Measurements from ENCODE around the gene SYT7. TPM values are rescaled to one million over a fixed set of nuclear protein-coding genes. Genes with fewer than 3 reads are reported as not detected.

Gene SYT7
- total and polyA plus RNA-seq, 10 of the 15 experiments (the other 5 are each of a cell fraction or from before 2014, with no cell fraction given) = not detected

DNA sequence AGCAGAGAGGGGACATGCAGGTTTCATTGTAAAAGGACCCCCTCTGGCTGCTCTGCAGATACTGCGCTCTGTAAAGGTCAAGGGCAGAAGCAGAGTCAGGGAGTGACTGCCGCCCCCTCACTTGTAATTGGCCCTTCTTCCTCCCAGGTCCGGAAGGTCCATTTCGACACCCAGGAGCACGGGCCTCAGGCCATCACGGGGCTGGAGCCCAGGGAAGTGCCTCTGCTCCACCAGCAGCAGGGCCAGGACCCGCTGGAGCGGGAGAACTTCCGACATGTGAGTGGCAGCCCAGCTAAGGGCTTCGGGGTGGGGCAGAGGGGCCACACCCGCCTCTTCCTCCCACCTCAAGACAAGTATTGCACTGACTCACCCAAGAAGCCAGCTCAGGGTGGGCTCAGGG is 96.3 kb downstream of the SYT7 start:
- Histone ChIP-seq H3K36me3 (ENCODE audit: control insufficient read depth in 2 of 2, insufficient read depth in 2 of 2, low read length in 1 of 2) (no peaks in the 10 kb centered on the region), H3K79me2 (ENCODE audit: control insufficient read depth, insufficient read depth, low read length) (no peaks in the 10 kb centered on the region)
- RAD21 ChIA-PET (ENCODE audit: unreplicated experiment) = no interaction called here

More for the DNA sequence above, 96.3 kb downstream of the SYT7 start:
- Histone ChIP-seq H3K4me3 (no peak overlapping the region), H3K9ac (ENCODE audit: control insufficient read depth, insufficient read depth, low read length) (no peak overlapping the region), H3K27me3 (replicated peaks in 1 of 2; ENCODE audit: control insufficient read depth in 2 of 2, insufficient read depth in 2 of 2, low read length in 1 of 2) (no peaks in the 10 kb centered on the region), H3K4me2 (ENCODE audit: control insufficient read depth, insufficient read depth) (no peak overlapping the region), H4K20me1 (ENCODE audit: control insufficient read depth, insufficient read depth) (no peaks in the 10 kb centered on the region), H3K4me1 (ENCODE audit: control insufficient read depth, insufficient read depth, low read length) (no peaks in the 10 kb centered on the region), H3K9me3 (replicated peaks; ENCODE audit: control insufficient read depth, insufficient read depth, low read length) (no peaks in the 10 kb centered on the region), H3K27ac (ENCODE audit: control insufficient read depth, insufficient read depth) (no peak overlapping the region), H2AFZ (ENCODE audit: control insufficient read depth, low read depth, low read length) (no peak overlapping the region)
- WGBS (ENCODE audit: insufficient coverage, insufficient replicate concordance, low lambda C conversion rate, missing lambda C conversion rate) = 45% methylated on average over 11 of the region's 11 CpGs
- no peak for ATAC-seq
- BruUV-seq (replicated peaks) = no TSS peak
- ChIA-PET CTCF (interaction anchor here (0.7 kb wide), 2 partner anchors 249 to 425 kb away, joined by 3 read pairs; no protein-coding TSS in a partner anchor), POLR2A (no interaction called here), SMC1A (ENCODE audit: uncharacterized antibody, unreplicated experiment) (no interaction called here)
- intact Hi-C loops (cut with micrococcal nuclease; ENCODE audit: unreplicated experiment) = no loop called here
- FAIRE-seq = no peak
- TF ChIP-seq ATF3 (IDR thresholded peaks at IDR 0.05; ENCODE audit: borderline replicate concordance, extremely low read depth, low read depth, low read length) (no peak), STAT1 (conservative IDR thresholded peaks at IDR 0.05) (no peak), E2F4 (IDR thresholded peaks at IDR 0.05; ENCODE audit: low read depth, low read length) (no peak), SREBF1 (IDR thresholded peaks at IDR 0.05; ENCODE audit: low read length) (no peak), MYC (IDR thresholded peaks at IDR 0.05; ENCODE audit: insufficient read depth, insufficient read length, insufficient replicate concordance, low read length, severe bottlenecking) (no peak), ZBTB11 (CRISPR knock-in tag; IDR thresholded peaks at IDR 0.05) (no peak), ELK1 (IDR thresholded peaks at IDR 0.05; ENCODE audit: low read depth, low read length) (no peak), EED (IDR thresholded peaks at IDR 0.05; ENCODE audit: low read depth) (no peak), BMI1 (IDR thresholded peaks at IDR 0.05; ENCODE audit: borderline replicate concordance) (no peak)
- TF ChIP-seq, protein P1, sequence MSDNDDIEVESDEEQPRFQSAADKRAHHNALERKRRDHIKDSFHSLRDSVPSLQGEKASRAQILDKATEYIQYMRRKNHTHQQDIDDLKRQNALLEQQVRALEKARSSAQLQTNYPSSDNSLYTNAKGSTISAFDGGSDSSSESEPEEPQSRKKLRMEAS (IDR thresholded peaks at IDR 0.05; ENCODE audit: low read depth, low read length) = no peak
- in situ Hi-C loops (cut with MboI) = no loop called here
- DNase-seq (ENCODE audit: low read depth, low spot score) = no peak

Measured in GM12878 (cell line).